OCI-LY3 (cell line): ENCODE data around the gene HTT.

ENCODE experiments used
- EZH2phosphoT487 ChIP-seq: fragments of 200-600 bp; shearing (Covaris generic); IDR thresholded peaks from 2 replicates; pipeline ENCODE4 v1.6.1; 2018; ENCODE audit warnings: antibody characterized with exemption, mixed run types, low read depth
- TF ChIP-seq, protein P1 (sequence below): fragments of 200-600, 300-600 bp; sonication (generic); IDR thresholded peaks from 2 replicates; pipeline ENCODE4 v1.5.1; 2014; ENCODE audit warnings: antibody characterized with exemption, low read length, low read depth

DNA sequence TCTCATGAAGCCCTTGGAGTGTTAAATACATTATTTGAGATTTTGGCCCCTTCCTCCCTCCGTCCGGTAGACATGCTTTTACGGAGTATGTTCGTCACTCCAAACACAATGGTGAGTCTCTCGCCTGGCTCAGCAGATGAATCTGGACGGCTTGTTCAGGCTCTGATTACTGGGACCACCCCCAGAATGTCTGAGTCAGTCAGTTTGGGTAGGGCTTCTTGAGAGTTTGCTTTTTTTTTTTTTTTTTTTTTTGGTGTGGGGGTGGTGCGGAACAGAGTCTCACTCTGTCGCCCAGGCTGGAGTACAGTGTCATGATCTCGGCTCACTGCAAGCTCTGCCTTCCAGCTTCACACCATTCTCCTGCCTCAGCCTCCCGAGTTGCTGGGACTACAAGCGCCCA, 112.1 kb downstream of the HTT start:
- TF ChIP-seq, protein P1, sequence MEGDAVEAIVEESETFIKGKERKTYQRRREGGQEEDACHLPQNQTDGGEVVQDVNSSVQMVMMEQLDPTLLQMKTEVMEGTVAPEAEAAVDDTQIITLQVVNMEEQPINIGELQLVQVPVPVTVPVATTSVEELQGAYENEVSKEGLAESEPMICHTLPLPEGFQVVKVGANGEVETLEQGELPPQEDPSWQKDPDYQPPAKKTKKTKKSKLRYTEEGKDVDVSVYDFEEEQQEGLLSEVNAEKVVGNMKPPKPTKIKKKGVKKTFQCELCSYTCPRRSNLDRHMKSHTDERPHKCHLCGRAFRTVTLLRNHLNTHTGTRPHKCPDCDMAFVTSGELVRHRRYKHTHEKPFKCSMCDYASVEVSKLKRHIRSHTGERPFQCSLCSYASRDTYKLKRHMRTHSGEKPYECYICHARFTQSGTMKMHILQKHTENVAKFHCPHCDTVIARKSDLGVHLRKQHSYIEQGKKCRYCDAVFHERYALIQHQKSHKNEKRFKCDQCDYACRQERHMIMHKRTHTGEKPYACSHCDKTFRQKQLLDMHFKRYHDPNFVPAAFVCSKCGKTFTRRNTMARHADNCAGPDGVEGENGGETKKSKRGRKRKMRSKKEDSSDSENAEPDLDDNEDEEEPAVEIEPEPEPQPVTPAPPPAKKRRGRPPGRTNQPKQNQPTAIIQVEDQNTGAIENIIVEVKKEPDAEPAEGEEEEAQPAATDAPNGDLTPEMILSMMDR: no peak
- no peak for TF ChIP-seq EZH2phosphoT487
